SHP77 treated with DMSO at 0.1 percent for 48 hours (cell line): Measurements from ENCODE around the gene ATXN7L3.
A peak's percentile ranks its signal among the peaks of the same experiment; 100 is the strongest.

Source experiments
- DNase-seq: peaks from one replicate; lab custom pipeline; 2025; lab: John Stamatoyannopoulos, UW

Gene ATXN7L3

GRCh38 chr17:44200478-44201155 is 933 bp upstream of the ATXN7L3 start:
- peak; percentile 58 for DNase-seq

- no peak for DNase-seq
These were observed 747 bp downstream of the ATXN7L3 start for GRCh38 chr17:44198721-44199552.

GRCh38 chr17:44197980-44198720 is 1.5 kb downstream of the ATXN7L3 start:
- no peak for DNase-seq

GRCh38 chr17:44197107-44197506 is 2.6 kb downstream of the ATXN7L3 start:
- DNase-seq = no peak

GRCh38 chr17:44193326-44194084 is 6.2 kb downstream of the ATXN7L3 start:
- no peak for DNase-seq

- no peak for DNase-seq
These were observed 6.9 kb downstream of the ATXN7L3 start for GRCh38 chr17:44192750-44193149.

- no peak for DNase-seq
These were observed 7.7 kb downstream of the ATXN7L3 start for GRCh38 chr17:44191941-44192496.

GRCh38 chr17:44191369-44191768 is 8.3 kb downstream of the ATXN7L3 start:
- DNase-seq = no peak

- no peak for DNase-seq
These were observed 9.2 kb downstream of the ATXN7L3 start for GRCh38 chr17:44190481-44190880.

GRCh38 chr17:44188576-44189403 is 10.9 kb downstream of the ATXN7L3 start:
- no peak for DNase-seq

- DNase-seq = no peak
These were observed 12.4 kb downstream of the ATXN7L3 start for GRCh38 chr17:44187131-44187899.

GRCh38 chr17:44186307-44187130 is 13.2 kb downstream of the ATXN7L3 start, which contains the start of gene TMUB2:
TSS of gene TMUB2 (plus strand) at chr17:44186972. CDS start at chr17:44187709, 737 bp downstream.
- DNase-seq = peak; percentile 99

GRCh38 chr17:44184212-44184810 is 15.4 kb downstream of the ATXN7L3 start:
- DNase-seq = no peak

GRCh38 chr17:44183024-44183423 is 16.7 kb downstream of the ATXN7L3 start:
- DNase-seq = no peak

GRCh38 chr17:44178133-44178532 is 21.6 kb downstream of the ATXN7L3 start:
- no peak for DNase-seq

GRCh38 chr17:44177640-44178039 is 22.0 kb downstream of the ATXN7L3 start:
- DNase-seq = no peak

- DNase-seq = no peak
These were observed 22.8 kb downstream of the ATXN7L3 start for GRCh38 chr17:44176671-44177501.

- DNase-seq = no peak
These were observed 23.4 kb downstream of the ATXN7L3 start for GRCh38 chr17:44176257-44176656.
